HepG2 (cell line): ENCODE measurements around the gene VN1R2. TPM values are rescaled to one million over a fixed set of nuclear protein-coding genes. Genes with fewer than 3 reads are reported as not detected.
"Not testable (repeated sequence)": the region's sequence is repeated elsewhere in the genome, so short reads cannot be mapped to it uniquely, and the experiment has no call there.

ENCODE experiments used
- ATAC-seq: fragments of 200-7000 bp; cut with Tn5 transposase; 3 replicates; pipeline ENCODE4 v1.9.1; 2020; ENCODE audit warnings: mild to moderate bottlenecking, moderate library complexity
- BruUV-seq: library from RNA; stranded (reverse); fragments of 400-500 nt; replicated peaks from 2 replicates; lab custom pipeline; 2021; lab: Mats Ljungman, UMichigan
- CTCF ChIA-PET: fragments of 300-600 bp; formaldehyde crosslinking; extraction: SDS; loops from one replicate; lab custom pipeline; 2021; ENCODE audit warnings: low total read pairs, inconsistent platforms, low intra/inter-chr PET ratio; lab: Yijun Ruan, JAX
- POLR2A ChIA-PET: fragments of 350-600 bp; sonication (Branson Sonifier 250); formaldehyde crosslinking; loops from one replicate; lab custom pipeline; 2020; ENCODE audit warnings: antibody characterized with exemption, inconsistent platforms; lab: Yijun Ruan, JAX
- DNase-seq: peaks from one replicate; pipeline ENCODE4 v3.0.0-alpha.2; 2015; ENCODE audit warnings: low spot score
- FAIRE-seq: peaks from 3 replicates; lab custom pipeline; 2011; peaks lifted over from hg19 to GRCh38; lab: Jason Lieb, UNC
- H2AFZ ChIP-seq: one replicate; pipeline ENCODE4 v1.6.1; 2011; ENCODE audit warnings: low read length, inconsistent platforms
- H3K27ac ChIP-seq: fragments of 300-600 bp; 3 replicates; pipeline ENCODE4 v1.8.0; 2011; ENCODE audit warnings: mixed run types, mild to moderate bottlenecking, mixed read lengths, low read length, inconsistent platforms; ENCODE audit not compliant: insufficient read depth; ENCODE audit errors: extremely low read length
- H3K27me3 ChIP-seq, 2 experiments: fragments of 200-600 bp in 1 of 2; 2 replicates in 1 of 2; 3 replicates in 1 of 2; pipeline versions ENCODE4 v1.6.0 to v1.8.0; 2011; ENCODE audit warnings: low read length in 2 of 2, mild to moderate bottlenecking in 2 of 2, moderate library complexity in 2 of 2, inconsistent platforms in 1 of 2; ENCODE audit not compliant: insufficient read depth in 2 of 2, control insufficient read depth in 1 of 2
- H3K36me3 ChIP-seq, 2 experiments: fragments of 200-600 bp in 1 of 2; replicated peaks in 1 of 2; 2 replicates in 1 of 2; 3 replicates in 1 of 2; pipeline versions ENCODE4 v1.5.1 to v1.8.0; 2011; ENCODE audit warnings: low read length in 2 of 2, inconsistent platforms in 1 of 2; ENCODE audit not compliant: insufficient read depth in 2 of 2, control insufficient read depth in 1 of 2
- H3K4me1 ChIP-seq: 2 replicates; pipeline ENCODE4 v1.5.1; 2012; ENCODE audit warnings: low read length, inconsistent platforms; ENCODE audit not compliant: insufficient read depth
- H3K4me2 ChIP-seq: 2 replicates; pipeline ENCODE4 v1.6.0; 2011; ENCODE audit warnings: low read depth, low read length, inconsistent platforms
- H3K4me3 ChIP-seq, 3 experiments: fragments of 200-600 bp in 1 of 3; sonication (generic), shearing (Covaris generic) in 1 of 3; replicated peaks in 1 of 3; 2 replicates each; pipeline ENCODE4 v1.5.1; 2011 to 2016; ENCODE audit warnings: low read length in 3 of 3, inconsistent platforms in 2 of 3, low read depth in 2 of 3, mild to moderate bottlenecking in 2 of 3, control low read depth in 1 of 3, mixed read lengths in 1 of 3; ENCODE audit not compliant: insufficient read depth in 1 of 3
- H3K79me2 ChIP-seq: one replicate; pipeline ENCODE4 v1.6.1; 2011; ENCODE audit warnings: low read length, inconsistent platforms; ENCODE audit not compliant: insufficient read depth
- H3K9ac ChIP-seq: 2 replicates; pipeline ENCODE4 v1.6.0; 2011; ENCODE audit warnings: mild to moderate bottlenecking, low read depth, low read length, inconsistent platforms; ENCODE audit not compliant: insufficient read depth
- H3K9me3 ChIP-seq: 2 replicates; pipeline ENCODE4 v1.5.1; 2012; ENCODE audit warnings: mild to moderate bottlenecking, low read length
- H4K20me1 ChIP-seq: 2 replicates; pipeline ENCODE4 v1.6.0; 2011; ENCODE audit warnings: inconsistent platforms, mild to moderate bottlenecking, low read length, moderate library complexity; ENCODE audit not compliant: insufficient read depth
- BRD4 ChIP-seq: sonication (generic); formaldehyde crosslinking; IDR thresholded peaks from 2 replicates; pipeline ENCODE4 v1.4.0; 2020; ENCODE audit warnings: missing genetic modification reagents
- NR2F1 ChIP-seq, 2 experiments: fragments of 450-650 bp in 1 of 2; formaldehyde crosslinking in 1 of 2; IDR thresholded peaks; 2 replicates each; pipeline versions ENCODE4 v1.5.0 to v1.6.1; 2016 to 2020; ENCODE audit warnings: mild to moderate bottlenecking in 1 of 2, missing compliant biosample characterization in 1 of 2, missing genetic modification reagents in 1 of 2, moderate library complexity in 1 of 2
- POGK ChIP-seq: sonication (generic); formaldehyde crosslinking; conservative IDR thresholded peaks from 2 replicates; pipeline ENCODE4 v1.8.0; 2022; ENCODE audit warnings: mild to moderate bottlenecking, moderate library complexity, missing genetic modification reagents
- RBM39 ChIP-seq: fragments of 200-400 bp; formaldehyde crosslinking; IDR thresholded peaks from one replicate; pipeline ENCODE4 v1.6.1; 2018; ENCODE audit warnings: antibody characterized with exemption, mild to moderate bottlenecking, low read depth, low read length; ENCODE audit not compliant: poor library complexity, severe bottlenecking
- TP53 ChIP-seq: sonication (generic); formaldehyde crosslinking; conservative IDR thresholded peaks from 2 replicates; pipeline ENCODE4 v1.4.0; 2020; ENCODE audit warnings: missing genetic modification reagents
- ZNF562 ChIP-seq: sonication (generic); formaldehyde crosslinking; IDR thresholded peaks from 2 replicates; pipeline ENCODE4 v1.8.0; 2022; ENCODE audit warnings: missing genetic modification reagents, borderline replicate concordance
- WGBS: methylation state at CpG from one replicate; pipeline ENCODE4 v1.1.6; 2017; ENCODE audit warnings: low lambda C conversion rate; 5-methylcytosine and 5-hydroxymethylcytosine counted together
- in situ Hi-C: cut with HindIII; loops from 2 replicates; pipeline ENCODE4 v1.10.0; 2017; ENCODE audit warnings: low pct_unique_long_range_greater_than_20kb; ENCODE audit not compliant: extremely low pct_ligation_motif_present
- intact Hi-C: fragments of 100-400 bp; cut with micrococcal nuclease; formaldehyde crosslinking; loops from one replicate; pipeline ENCODE4 v1.10.0; 2022; ENCODE audit not compliant: unreplicated experiment
- polyA plus RNA-seq, 8 experiments: library from polyadenylated mRNA; depleted of rRNA in 3 of 8; stranded (reverse) in 7 of 8; unstranded in 1 of 8; fragments of >200 nt; fragmentation: Illumina TruSeq in 4 of 8; extraction: Trizol in 4 of 8; gene quantifications; 2 replicates each; pipeline versions ENCODE4 v1.2.1 to v1.2.3, GENCODE V29; 2011 to 2016; ENCODE audit warnings: low read depth in 4 of 8, missing spikeins in 1 of 8, mixed read lengths in 1 of 8; ENCODE audit not compliant: insufficient read depth in 1 of 8
- total RNA-seq, 5 experiments: library from RNA; depleted of rRNA; stranded (reverse); fragments of >200 nt; fragmentation: Illumina TruSeq; extraction: Trizol; gene quantifications; 2 replicates each; pipeline ENCODE4 v1.2.3, GENCODE V29; 2016; ENCODE audit warnings: low read depth in 1 of 5

Gene VN1R2
- total and polyA plus RNA-seq, 2 of the 13 experiments (the other 11 are each of a cell fraction or from before 2014, with no cell fraction given): not detected

GRCh38 chr19:53290758-53291549 lies 32.9 kb downstream of the VN1R2 start (continued):
- no peak for TF ChIP-seq POGK (CRISPR knock-in tag)
- TF ChIP-seq RBM39: no peak
- no peak for TF ChIP-seq BRD4 (CRISPR knock-in tag)

GRCh38 chr19:53294786-53295441 lies 36.8 kb downstream of the VN1R2 start:
- in situ Hi-C loops: no loop called here
- ATAC-seq: no peak
- ChIA-PET POLR2A (no interaction called here), CTCF (no interaction called here)
- BruUV-seq: no TSS peak
- Histone ChIP-seq H3K36me3 (no peaks in the 10 kb centered on the region), H3K4me3 (no peak overlapping the region), H3K9me3 (peaks cover 55% of the 10 kb centered on the region), H2AFZ (no peak overlapping the region), H3K79me2 (no peaks in the 10 kb centered on the region), H3K4me1 (no peaks in the 10 kb centered on the region), H3K9ac (no peak overlapping the region), H4K20me1 (no peaks in the 10 kb centered on the region), H3K4me2 (no peak overlapping the region), H3K27me3 (no peaks in the 10 kb centered on the region), H3K27ac (no peak overlapping the region)
- no peak for DNase-seq
- TF ChIP-seq TP53 (CRISPR knock-in tag): peak; percentile 97
- no peak for TF ChIP-seq NR2F1 (CRISPR knock-in tag; IDR thresholded peaks at IDR 0.05)
- TF ChIP-seq ZNF562 (CRISPR knock-in tag): peak; percentile 87; the same call in 1 of the 2 replicates
- intact Hi-C loops: no loop called here
- FAIRE-seq: no peak
- 33% methylated on average over 7 of the region's 7 CpGs for WGBS

DNA sequence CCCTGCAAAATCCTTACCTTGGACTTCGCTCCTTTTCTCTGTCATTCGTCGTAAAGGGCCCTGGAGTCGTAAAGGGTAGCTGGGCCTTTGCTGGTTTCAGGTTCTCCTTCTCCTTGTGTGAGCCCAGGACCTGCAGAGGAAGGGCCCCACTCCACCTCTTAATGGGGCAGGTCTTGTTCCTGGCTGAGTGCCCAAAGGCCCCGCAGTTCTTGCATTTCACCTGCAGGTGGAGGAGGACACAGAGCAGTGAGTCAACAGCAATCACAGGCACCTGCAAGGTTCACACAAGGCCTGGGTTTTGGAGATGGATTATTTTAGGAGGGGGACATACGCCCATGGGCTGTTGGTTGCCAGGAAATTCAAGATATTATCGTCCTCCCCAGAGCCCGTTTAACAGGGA lies 43.2 kb downstream of the VN1R2 start:
- H3K9ac ChIP-seq, BruUV-seq, H3K4me2 ChIP-seq, FAIRE-seq, H3K27ac ChIP-seq, H3K27me3 ChIP-seq, H3K36me3 ChIP-seq, DNase-seq, intact Hi-C loops, POLR2A ChIA-PET, in situ Hi-C loops, H3K4me1 ChIP-seq, CTCF ChIA-PET, H4K20me1 ChIP-seq, H3K79me2 ChIP-seq, H2AFZ ChIP-seq, H3K4me3 ChIP-seq, H3K9me3 ChIP-seq: not testable (repeated sequence)
- peak; percentile 43; the same call in 1 of the 3 replicates for ATAC-seq
- WGBS: 80% methylated on average over 1 of the region's 8 CpGs
